OCI-LY3 (cell line): ENCODE data around the gene DYRK1A.

Experiments
- H2AFZ ChIP-seq: fragments of 200-600, 300-600 bp; shearing (Covaris generic); 2 replicates; pipeline ENCODE4 v1.6.0; 2014; ENCODE audit warnings: antibody characterized with exemption, low read depth, low read length
- H3K27ac ChIP-seq: fragments of 200-600, 300-600 bp; sonication (generic); 2 replicates; pipeline ENCODE4 v1.5.1; 2014; ENCODE audit warnings: mild to moderate bottlenecking, low read length, moderate library complexity, mixed read lengths
- H3K27me3 ChIP-seq: fragments of 200-600, 300-600 bp; sonication (generic); 2 replicates; pipeline ENCODE4 v1.6.1; 2014; ENCODE audit warnings: low read depth, low read length, mixed read lengths
- H3K36me3 ChIP-seq: fragments of 200-600, 300-600 bp; sonication (generic); replicated peaks from 2 replicates; pipeline ENCODE3; 2014; ENCODE audit warnings: low read depth, low read length, mixed read lengths
- H3K4me1 ChIP-seq: fragments of 300-600, 200-600 bp; sonication (generic); 2 replicates; pipeline ENCODE4 v1.6.1; 2014; ENCODE audit warnings: low read length, mixed read lengths
- H3K4me2 ChIP-seq: fragments of 200-600, 300-600 bp; sonication (generic); 2 replicates; pipeline ENCODE4 v1.6.1; 2014; ENCODE audit warnings: low read length, mixed read lengths
- H3K4me3 ChIP-seq: fragments of 300-600, 200-600 bp; sonication (generic); 2 replicates; pipeline ENCODE4 v1.5.1; 2014; ENCODE audit warnings: antibody characterized with exemption, mild to moderate bottlenecking, low read length, moderate library complexity
- H3K79me2 ChIP-seq: fragments of 300-600, 200-600 bp; shearing (Covaris generic); 2 replicates; pipeline ENCODE4 v1.6.1; 2014; ENCODE audit warnings: mild to moderate bottlenecking, low read length, mixed read lengths
- H3K9ac ChIP-seq: fragments of 300-600, 200-600 bp; shearing (Covaris generic); 2 replicates; pipeline ENCODE4 v1.6.0; 2014; ENCODE audit warnings: mild to moderate bottlenecking, low read length, moderate library complexity
- H3K9me3 ChIP-seq: fragments of 200-600, 300-600 bp; shearing (Covaris generic); 2 replicates; pipeline ENCODE4 v1.6.1; 2014; ENCODE audit warnings: low read length, mixed read lengths; ENCODE audit not compliant: insufficient read depth
- H4K20me1 ChIP-seq: fragments of 200-600, 300-600 bp; sonication (generic); 2 replicates; pipeline ENCODE4 v1.6.1; 2016; ENCODE audit warnings: low read length, mixed read lengths; ENCODE audit not compliant: insufficient read depth
- EZH2phosphoT487 ChIP-seq: fragments of 200-600 bp; shearing (Covaris generic); IDR thresholded peaks from 2 replicates; pipeline ENCODE4 v1.6.1; 2018; ENCODE audit warnings: antibody characterized with exemption, mixed run types, low read depth
- TF ChIP-seq, protein P1 (sequence below): fragments of 200-600, 300-600 bp; sonication (generic); IDR thresholded peaks from 2 replicates; pipeline ENCODE4 v1.5.1; 2014; ENCODE audit warnings: antibody characterized with exemption, low read length, low read depth

Gene DYRK1A

DNA sequence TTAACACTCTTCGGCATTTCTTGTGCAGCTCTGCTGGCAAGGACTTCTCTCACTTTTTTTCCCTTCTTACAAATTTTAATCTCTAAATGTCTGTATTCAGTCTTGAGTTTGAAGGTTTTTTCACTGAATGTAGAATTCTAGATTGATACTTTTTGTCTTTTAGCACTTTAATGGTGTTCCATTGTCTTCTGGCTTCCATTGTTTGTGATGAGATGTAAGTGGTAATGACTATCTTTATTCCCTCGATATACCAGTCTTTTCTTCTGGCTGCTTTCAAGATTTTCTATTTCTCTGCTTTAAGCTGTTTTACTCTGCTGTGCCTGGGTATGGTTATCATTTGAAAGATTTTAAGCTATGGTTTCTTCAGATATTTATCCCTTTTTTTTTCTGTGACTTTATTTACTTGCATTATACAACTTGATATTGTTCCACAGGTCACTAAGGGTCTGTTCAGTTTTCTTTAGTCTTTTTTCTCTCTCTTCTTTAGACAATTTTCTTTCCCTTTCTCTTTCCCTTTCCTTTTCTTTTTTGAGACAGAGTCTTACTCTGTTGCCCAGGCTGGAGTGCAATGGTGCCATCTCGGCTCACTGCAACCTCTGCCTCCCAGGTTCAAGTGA is 35.8 kb downstream of the DYRK1A start:
- Histone ChIP-seq H3K4me3 (no peak overlapping the region), H4K20me1 (peaks cover 89% of the 10 kb centered on the region), H2AFZ (no peak overlapping the region), H3K9ac (no peak overlapping the region), H3K79me2 (peaks cover 99% of the 10 kb centered on the region), H3K27ac (no peak overlapping the region), H3K27me3 (no peaks in the 10 kb centered on the region), H3K4me1 (no peaks in the 10 kb centered on the region), H3K4me2 (no peak overlapping the region), H3K9me3 (peaks cover 3% of the 10 kb centered on the region; the same call in 1 of the 2 replicates), H3K36me3 (peaks cover 4% of the 10 kb centered on the region)
- TF ChIP-seq, protein P1, sequence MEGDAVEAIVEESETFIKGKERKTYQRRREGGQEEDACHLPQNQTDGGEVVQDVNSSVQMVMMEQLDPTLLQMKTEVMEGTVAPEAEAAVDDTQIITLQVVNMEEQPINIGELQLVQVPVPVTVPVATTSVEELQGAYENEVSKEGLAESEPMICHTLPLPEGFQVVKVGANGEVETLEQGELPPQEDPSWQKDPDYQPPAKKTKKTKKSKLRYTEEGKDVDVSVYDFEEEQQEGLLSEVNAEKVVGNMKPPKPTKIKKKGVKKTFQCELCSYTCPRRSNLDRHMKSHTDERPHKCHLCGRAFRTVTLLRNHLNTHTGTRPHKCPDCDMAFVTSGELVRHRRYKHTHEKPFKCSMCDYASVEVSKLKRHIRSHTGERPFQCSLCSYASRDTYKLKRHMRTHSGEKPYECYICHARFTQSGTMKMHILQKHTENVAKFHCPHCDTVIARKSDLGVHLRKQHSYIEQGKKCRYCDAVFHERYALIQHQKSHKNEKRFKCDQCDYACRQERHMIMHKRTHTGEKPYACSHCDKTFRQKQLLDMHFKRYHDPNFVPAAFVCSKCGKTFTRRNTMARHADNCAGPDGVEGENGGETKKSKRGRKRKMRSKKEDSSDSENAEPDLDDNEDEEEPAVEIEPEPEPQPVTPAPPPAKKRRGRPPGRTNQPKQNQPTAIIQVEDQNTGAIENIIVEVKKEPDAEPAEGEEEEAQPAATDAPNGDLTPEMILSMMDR: no peak
- no peak for TF ChIP-seq EZH2phosphoT487

DNA sequence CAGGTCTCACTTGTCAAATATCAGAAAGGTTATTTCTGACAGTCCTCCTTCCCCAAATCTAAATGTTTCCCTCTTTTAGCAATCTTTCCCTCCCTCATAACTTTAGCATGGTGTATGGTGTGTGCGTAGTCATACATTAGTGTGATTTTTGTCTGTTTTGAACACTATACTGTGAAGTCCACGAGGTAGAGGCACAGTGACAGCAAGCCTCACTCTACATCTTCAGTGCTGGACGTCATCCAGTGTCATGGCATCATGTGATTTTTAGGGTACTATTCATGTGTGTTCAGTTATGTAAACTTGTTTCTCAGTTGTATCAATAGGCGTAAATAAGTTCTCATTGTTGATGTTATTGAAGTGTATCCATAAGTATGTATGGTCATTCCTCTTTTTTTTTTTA is 39.1 kb downstream of the DYRK1A start:
- no peak for TF ChIP-seq EZH2phosphoT487
- TF ChIP-seq, protein P1: no peak
- H3K4me2 ChIP-seq: no peak overlapping the region
- no peak overlapping the region for H3K9ac ChIP-seq
- peaks cover 99% of the 10 kb centered on the region for H3K79me2 ChIP-seq
- no peaks in the 10 kb centered on the region for H3K4me1 ChIP-seq
- H3K27ac ChIP-seq: no peak overlapping the region
- no peak overlapping the region for H2AFZ ChIP-seq
- no peaks in the 10 kb centered on the region for H3K27me3 ChIP-seq
- no peak overlapping the region for H3K4me3 ChIP-seq
- peaks cover 4% of the 10 kb centered on the region for H3K36me3 ChIP-seq
- H3K9me3 ChIP-seq: peaks cover 3% of the 10 kb centered on the region; the same call in 1 of the 2 replicates
- H4K20me1 ChIP-seq: peaks cover 89% of the 10 kb centered on the region

DNA sequence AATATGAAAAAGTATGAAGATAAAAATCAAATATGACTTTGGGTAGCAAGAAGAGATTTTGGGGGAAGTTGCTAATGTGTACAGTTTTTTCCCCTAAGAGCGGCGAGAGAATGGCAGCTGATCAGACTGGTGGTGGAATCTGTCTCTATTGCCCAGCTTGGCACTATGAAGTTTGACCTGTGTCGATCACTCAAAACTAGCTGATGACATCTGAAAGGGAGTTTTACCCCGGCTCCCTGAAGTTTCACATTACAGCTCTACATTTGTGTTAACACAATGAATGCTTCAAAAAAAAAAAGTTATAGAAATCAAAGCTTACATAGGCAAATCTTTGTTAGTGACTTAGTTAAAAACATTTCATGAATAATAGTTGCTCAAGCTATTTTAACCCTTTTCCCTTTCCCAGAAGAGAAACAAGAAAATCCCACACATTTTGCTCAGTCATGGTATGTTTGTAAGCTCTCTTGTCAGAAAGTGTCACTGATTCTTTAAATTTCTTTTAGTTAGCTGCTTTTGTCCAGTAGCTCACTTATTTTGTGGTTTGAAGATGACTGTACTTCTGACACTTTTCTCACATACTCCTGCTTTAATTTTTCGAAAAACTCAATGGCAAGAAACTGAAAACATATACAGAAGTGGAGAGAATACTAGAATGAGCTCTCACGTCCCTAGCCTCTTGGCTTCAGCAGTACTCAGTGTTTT is 41.3 kb downstream of the DYRK1A start:
- no peak overlapping the region for H3K4me2 ChIP-seq
- no peak overlapping the region for H3K4me3 ChIP-seq
- H3K27me3 ChIP-seq: no peaks in the 10 kb centered on the region
- H3K9ac ChIP-seq: no peak overlapping the region
- peaks cover 91% of the 10 kb centered on the region for H4K20me1 ChIP-seq
- H3K27ac ChIP-seq: no peak overlapping the region
- H3K9me3 ChIP-seq: no peaks in the 10 kb centered on the region
- H3K36me3 ChIP-seq: no peaks in the 10 kb centered on the region
- TF ChIP-seq, protein P1: no peak
- TF ChIP-seq EZH2phosphoT487: no peak
- H3K79me2 ChIP-seq: peaks cover 99% of the 10 kb centered on the region
- no peak overlapping the region for H2AFZ ChIP-seq
- H3K4me1 ChIP-seq: peaks cover 12% of the 10 kb centered on the region

DNA sequence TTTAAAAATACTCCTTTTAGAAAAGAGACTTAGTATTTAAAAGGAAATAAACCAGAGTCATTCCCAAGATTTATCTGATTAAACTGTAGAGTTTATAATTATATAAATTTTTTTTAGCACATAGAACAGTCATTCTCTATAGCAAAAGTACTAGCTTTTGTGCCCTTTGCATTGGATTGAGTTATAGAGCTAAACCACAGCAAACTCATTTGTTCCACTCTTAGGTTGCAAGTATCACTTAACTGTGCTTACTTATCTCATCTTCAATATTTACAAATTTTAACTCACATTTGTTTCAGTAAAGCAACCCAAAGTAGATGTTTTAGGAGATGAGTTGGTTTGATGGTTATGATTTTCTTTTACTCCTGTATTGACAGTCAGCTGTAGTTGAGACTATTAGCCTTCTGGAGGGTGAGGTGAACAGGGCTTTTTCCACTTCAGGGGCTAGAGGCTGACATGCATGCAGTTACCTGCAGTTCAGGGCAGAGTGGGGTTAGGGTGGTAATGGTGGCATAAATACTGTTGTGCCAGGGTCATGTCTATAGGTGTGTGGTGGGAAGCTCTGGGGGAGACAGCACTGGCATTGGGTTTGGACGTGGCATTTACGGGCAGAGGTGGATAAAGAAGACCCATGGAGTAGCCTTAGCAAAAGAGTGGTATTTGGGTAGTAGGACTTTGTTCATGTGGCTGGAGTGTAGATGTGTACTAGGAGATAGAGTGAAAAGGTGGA is 42.1 kb downstream of the DYRK1A start:
- Histone ChIP-seq H3K79me2 (peaks cover 99% of the 10 kb centered on the region), H3K27me3 (no peaks in the 10 kb centered on the region), H3K4me3 (no peak overlapping the region), H2AFZ (no peak overlapping the region), H3K36me3 (no peaks in the 10 kb centered on the region), H4K20me1 (peaks cover 93% of the 10 kb centered on the region), H3K4me2 (no peak overlapping the region), H3K27ac (no peak overlapping the region), H3K9me3 (no peaks in the 10 kb centered on the region), H3K9ac (no peak overlapping the region), H3K4me1 (peaks cover 19% of the 10 kb centered on the region)
- no peak for TF ChIP-seq EZH2phosphoT487
- TF ChIP-seq, protein P1: no peak
